ENCODE measurements around the gene HAVCR1.

DNA sequence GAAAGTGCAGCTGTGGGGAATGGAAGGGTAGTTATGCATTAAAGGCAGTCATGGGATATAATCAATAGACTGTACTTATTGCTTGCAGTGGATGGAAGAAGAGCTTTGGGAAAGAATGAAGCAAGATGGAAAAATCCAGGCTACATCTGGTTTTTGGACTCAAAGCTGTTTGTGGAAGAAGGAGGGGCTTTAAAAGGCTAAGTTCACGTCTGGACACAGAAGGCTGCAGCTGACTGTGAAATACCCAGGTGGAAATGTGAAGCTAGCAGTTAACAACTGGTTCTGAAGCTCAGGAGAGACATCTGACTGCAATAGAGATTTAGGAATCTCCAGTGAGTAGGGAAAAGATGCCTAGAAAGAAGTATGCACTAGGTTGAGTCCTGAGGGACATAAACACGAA lies 52.7 kb downstream of the HAVCR1 start:
- TF ChIP-seq, protein P1, sequence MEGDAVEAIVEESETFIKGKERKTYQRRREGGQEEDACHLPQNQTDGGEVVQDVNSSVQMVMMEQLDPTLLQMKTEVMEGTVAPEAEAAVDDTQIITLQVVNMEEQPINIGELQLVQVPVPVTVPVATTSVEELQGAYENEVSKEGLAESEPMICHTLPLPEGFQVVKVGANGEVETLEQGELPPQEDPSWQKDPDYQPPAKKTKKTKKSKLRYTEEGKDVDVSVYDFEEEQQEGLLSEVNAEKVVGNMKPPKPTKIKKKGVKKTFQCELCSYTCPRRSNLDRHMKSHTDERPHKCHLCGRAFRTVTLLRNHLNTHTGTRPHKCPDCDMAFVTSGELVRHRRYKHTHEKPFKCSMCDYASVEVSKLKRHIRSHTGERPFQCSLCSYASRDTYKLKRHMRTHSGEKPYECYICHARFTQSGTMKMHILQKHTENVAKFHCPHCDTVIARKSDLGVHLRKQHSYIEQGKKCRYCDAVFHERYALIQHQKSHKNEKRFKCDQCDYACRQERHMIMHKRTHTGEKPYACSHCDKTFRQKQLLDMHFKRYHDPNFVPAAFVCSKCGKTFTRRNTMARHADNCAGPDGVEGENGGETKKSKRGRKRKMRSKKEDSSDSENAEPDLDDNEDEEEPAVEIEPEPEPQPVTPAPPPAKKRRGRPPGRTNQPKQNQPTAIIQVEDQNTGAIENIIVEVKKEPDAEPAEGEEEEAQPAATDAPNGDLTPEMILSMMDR (IDR thresholded peaks at IDR 0.05) = no peak
- TF ChIP-seq POLR2A (IDR thresholded peaks at IDR 0.05) = no peak
